Liver (tissue), 3 donors: ENCODE measurements around the gene HLA-DOB.

ENCODE experiments used
- CTCF ChIP-seq: fragments of 150-350 bp; IDR thresholded peaks from 2 replicates; pipeline ENCODE4 v1.5.1; 2017; ENCODE audit warnings: improper control_type of control experiment, low read depth, low read length; ENCODE audit not compliant: missing input control
- EGR1 ChIP-seq, 2 donors: IDR thresholded peaks; 2 replicates each; pipeline ENCODE4 v1.6.1; 2016 to 2018; ENCODE audit warnings: antibody characterized with exemption in 2 of 2, low read depth in 2 of 2
- FOXA1 ChIP-seq: IDR thresholded peaks from 2 replicates; pipeline ENCODE4 v1.6.1; 2016; ENCODE audit warnings: antibody characterized with exemption
- GABPA ChIP-seq, 2 donors: IDR thresholded peaks in 1 of 2; conservative IDR thresholded peaks in 1 of 2; 2 replicates each; pipeline ENCODE4 v1.6.1; 2016; ENCODE audit warnings: antibody characterized with exemption in 2 of 2, mild to moderate bottlenecking in 1 of 2, moderate library complexity in 1 of 2
- MAX ChIP-seq: IDR thresholded peaks from 2 replicates; pipeline ENCODE4 v1.6.1; 2016; ENCODE audit warnings: antibody characterized with exemption
- NR2F2 ChIP-seq: IDR thresholded peaks from 2 replicates; pipeline ENCODE4 v1.6.1; 2016; ENCODE audit warnings: antibody characterized with exemption
- RAD21 ChIP-seq, 2 donors: IDR thresholded peaks; 2 replicates each; pipeline ENCODE4 v1.6.1; 2016; ENCODE audit warnings: antibody characterized with exemption in 2 of 2, mild to moderate bottlenecking in 2 of 2
- REST ChIP-seq: IDR thresholded peaks from 2 replicates; pipeline ENCODE4 v1.6.1; 2016; ENCODE audit warnings: antibody characterized with exemption, mild to moderate bottlenecking
- RXRA ChIP-seq, 2 donors: IDR thresholded peaks; 2 replicates each; pipeline ENCODE4 v1.6.1; 2017 to 2018; ENCODE audit warnings: antibody characterized with exemption in 2 of 2, mild to moderate bottlenecking in 1 of 2
- SP1 ChIP-seq: IDR thresholded peaks from 2 replicates; pipeline ENCODE4 v1.6.1; 2018; ENCODE audit warnings: antibody characterized with exemption, mild to moderate bottlenecking
- TAF1 ChIP-seq: conservative IDR thresholded peaks from 2 replicates; pipeline ENCODE4 v1.6.1; 2016; ENCODE audit warnings: antibody characterized with exemption, mild to moderate bottlenecking
- YY1 ChIP-seq: IDR thresholded peaks from 2 replicates; pipeline ENCODE4 v1.6.1; 2016; ENCODE audit warnings: antibody characterized with exemption, mild to moderate bottlenecking
- ZBTB33 ChIP-seq: IDR thresholded peaks from 2 replicates; pipeline ENCODE4 v1.6.1; 2016; ENCODE audit warnings: antibody characterized with exemption
- donor health status: healthy.
- donor health status: healthy.

DNA sequence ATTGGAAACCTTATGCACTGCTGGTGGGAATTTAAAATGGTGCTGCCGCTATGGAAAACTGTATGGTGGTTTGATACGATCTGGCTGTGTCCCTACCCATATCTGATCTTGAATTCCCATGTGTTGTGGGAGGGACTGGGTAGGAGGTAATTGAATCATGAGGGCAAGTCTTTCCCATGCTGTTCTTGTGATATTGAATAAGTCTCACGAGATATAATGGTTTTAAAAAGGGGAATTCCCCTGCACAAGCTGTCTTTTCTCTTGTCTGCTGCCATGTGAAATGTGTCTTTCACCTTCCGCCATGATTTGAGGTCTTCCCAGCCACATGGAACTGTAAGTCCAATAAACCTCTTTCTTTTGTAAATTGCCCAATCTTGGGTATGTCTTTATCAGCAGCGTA is 16.9 kb upstream of the HLA-DOB start:
- TF ChIP-seq MAX (no peak), CTCF (no peak), YY1 (no peak), ZBTB33 (no peak), REST (no peak), GABPA (IDR thresholded peaks at IDR 0.05 in 1 of 2, conservative IDR thresholded peaks at IDR 0.05 in 1 of 2) (no peak), RXRA (IDR thresholded peaks at IDR 0.05) (no peak), TAF1 (no peak), SP1 (no peak), RAD21 (IDR thresholded peaks at IDR 0.05) (no peak), NR2F2 (no peak), FOXA1 (no peak), EGR1 (IDR thresholded peaks at IDR 0.05; ENCODE audit: low read depth in 2 of 2) (no peak)
